Endodermal cell (in vitro differentiated cells): ENCODE measurements around the gene SPATA31E1. TPM values are rescaled to one million over a fixed set of nuclear protein-coding genes. Genes with fewer than 3 reads are reported as not detected.
A peak's percentile ranks its signal among the peaks of the same experiment; 100 is the strongest.

ENCODE experiments used
- DNase-seq: peaks from one replicate; pipeline ENCODE4 v3.0.0-alpha.2; 2017
- H3K27ac ChIP-seq: 2 replicates; pipeline ENCODE4 v1.5.1; 2013; ENCODE audit warnings: mild to moderate bottlenecking, low read depth, low read length, moderate library complexity
- H3K27me3 ChIP-seq: 2 replicates; pipeline ENCODE4 v1.6.1; 2013; ENCODE audit warnings: mild to moderate bottlenecking, low read length, moderate library complexity; ENCODE audit not compliant: insufficient read depth, control insufficient read depth, poor library complexity, severe bottlenecking
- H3K36me3 ChIP-seq: 2 replicates; pipeline ENCODE4 v1.7.0; 2013; ENCODE audit warnings: mild to moderate bottlenecking, low read length, moderate library complexity; ENCODE audit not compliant: control insufficient read depth, insufficient read depth
- H3K4me1 ChIP-seq: one replicate; pipeline ENCODE4 v1.7.0; 2013; ENCODE audit warnings: low read length; ENCODE audit not compliant: control insufficient read depth, insufficient read depth
- H3K4me3 ChIP-seq: 2 replicates; pipeline ENCODE4 v1.5.1; 2013; ENCODE audit warnings: mild to moderate bottlenecking, low read length, moderate library complexity
- H3K9ac ChIP-seq: 2 replicates; pipeline ENCODE4 v1.6.1; 2013; ENCODE audit warnings: mild to moderate bottlenecking, low read length, moderate library complexity; ENCODE audit not compliant: poor library complexity, severe bottlenecking; ENCODE audit errors: extremely low read depth
- H3K9me3 ChIP-seq: 2 replicates; pipeline ENCODE4 v1.6.1; 2013; ENCODE audit warnings: mild to moderate bottlenecking, low read length, moderate library complexity; ENCODE audit not compliant: control insufficient read depth
- H3K27ac Mint-ChIP-seq: 2 replicates; pipeline ENCODE4 v1.8.0; 2020; ENCODE audit warnings: mixed read lengths
- H3K27me3 Mint-ChIP-seq: 2 replicates; pipeline ENCODE4 v1.8.0; 2021; ENCODE audit warnings: mild to moderate bottlenecking, mixed read lengths; ENCODE audit not compliant: insufficient read depth
- H3K36me3 Mint-ChIP-seq: 2 replicates; pipeline ENCODE4 v1.8.0; 2020; ENCODE audit warnings: low read depth, mixed read lengths
- H3K4me1 Mint-ChIP-seq: 2 replicates; pipeline ENCODE4 v1.8.0; 2020; ENCODE audit warnings: mixed read lengths
- H3K4me3 Mint-ChIP-seq: 2 replicates; pipeline ENCODE4 v1.8.0; 2020; ENCODE audit warnings: mild to moderate bottlenecking, moderate library complexity, mixed read lengths
- H3K9me3 Mint-ChIP-seq: 2 replicates; pipeline ENCODE4 v1.8.0; 2020; ENCODE audit warnings: mild to moderate bottlenecking, mixed read lengths
- WGBS, 2 experiments: methylation state at CpG; one replicate each; pipeline versions ENCODE4 v1.1.5 to v1.1.7; 2013; ENCODE audit warnings: missing lambda C conversion rate in 2 of 2, mixed read lengths in 1 of 2; ENCODE audit not compliant: insufficient coverage in 1 of 2, insufficient read length in 1 of 2; 5-methylcytosine and 5-hydroxymethylcytosine counted together
- total RNA-seq, 2 donors: library from RNA; stranded (reverse); fragmentation: NEBNext Ultra II Directional in 1 of 2; extraction: Animal tissue kit (Norgen Biotek cat#: 25700) in 1 of 2; gene quantifications; 2 replicates in 1 of 2; 3 replicates in 1 of 2; pipeline ENCODE4 v1.2.1, GENCODE V29; 2021
- TF ChIP-seq, protein P1 (sequence below): fragments of 200-600 bp; sonication (generic); conservative IDR thresholded peaks from 2 replicates; pipeline ENCODE4 v1.5.0; 2021; ENCODE audit warnings: antibody characterized with exemption, mild to moderate bottlenecking

The SPATA31E1 gene
- total RNA-seq, 2 donors from 2014 or later, result not detected

DNA sequence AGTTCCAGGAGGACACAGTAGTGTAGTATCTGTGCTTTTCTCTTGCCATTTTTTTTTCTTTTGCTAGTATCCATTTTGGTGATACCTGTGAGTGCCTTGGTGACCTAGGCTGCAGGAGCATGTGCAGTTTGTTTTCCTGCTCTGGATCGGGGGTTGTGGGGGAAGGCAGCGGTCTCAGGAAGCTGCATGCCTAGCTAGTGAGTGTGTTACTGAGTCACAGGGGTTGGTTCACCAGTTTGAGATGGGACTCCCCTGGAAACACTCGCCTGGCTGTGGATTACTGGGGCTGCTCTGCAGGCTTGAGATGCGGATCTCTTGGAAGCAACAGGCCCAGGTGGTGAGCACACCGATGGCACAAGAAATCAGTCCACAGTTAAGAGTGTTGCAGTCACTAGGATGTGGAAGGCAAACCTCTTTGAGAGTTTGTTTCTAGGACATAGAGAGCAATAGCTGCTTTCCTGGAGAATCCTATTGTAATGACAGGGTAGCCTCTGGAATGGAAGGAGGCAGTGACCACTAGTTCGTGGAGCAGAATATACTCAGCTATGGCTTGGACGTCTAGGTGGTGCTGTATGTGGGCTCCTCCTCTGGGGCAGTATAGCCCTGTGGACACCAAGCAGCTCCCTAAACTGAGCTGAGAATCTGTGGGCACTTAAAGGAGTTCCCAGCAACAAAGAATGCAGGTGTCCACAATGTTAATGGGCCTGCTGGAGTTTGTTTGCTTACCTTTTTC, 20.0 kb upstream of the SPATA31E1 start:
- H3K27ac ChIP-seq, result no peak overlapping the region

GRCh38 chr9:87863882-87864465, 18.7 kb upstream of the SPATA31E1 start:
- no peak overlapping the region for H3K27ac ChIP-seq
- H3K36me3 ChIP-seq, result no peaks in the 10 kb centered on the region
- no peaks in the 10 kb centered on the region for H3K27me3 ChIP-seq
- TF ChIP-seq, protein P1, sequence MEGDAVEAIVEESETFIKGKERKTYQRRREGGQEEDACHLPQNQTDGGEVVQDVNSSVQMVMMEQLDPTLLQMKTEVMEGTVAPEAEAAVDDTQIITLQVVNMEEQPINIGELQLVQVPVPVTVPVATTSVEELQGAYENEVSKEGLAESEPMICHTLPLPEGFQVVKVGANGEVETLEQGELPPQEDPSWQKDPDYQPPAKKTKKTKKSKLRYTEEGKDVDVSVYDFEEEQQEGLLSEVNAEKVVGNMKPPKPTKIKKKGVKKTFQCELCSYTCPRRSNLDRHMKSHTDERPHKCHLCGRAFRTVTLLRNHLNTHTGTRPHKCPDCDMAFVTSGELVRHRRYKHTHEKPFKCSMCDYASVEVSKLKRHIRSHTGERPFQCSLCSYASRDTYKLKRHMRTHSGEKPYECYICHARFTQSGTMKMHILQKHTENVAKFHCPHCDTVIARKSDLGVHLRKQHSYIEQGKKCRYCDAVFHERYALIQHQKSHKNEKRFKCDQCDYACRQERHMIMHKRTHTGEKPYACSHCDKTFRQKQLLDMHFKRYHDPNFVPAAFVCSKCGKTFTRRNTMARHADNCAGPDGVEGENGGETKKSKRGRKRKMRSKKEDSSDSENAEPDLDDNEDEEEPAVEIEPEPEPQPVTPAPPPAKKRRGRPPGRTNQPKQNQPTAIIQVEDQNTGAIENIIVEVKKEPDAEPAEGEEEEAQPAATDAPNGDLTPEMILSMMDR, result no peak
- H3K9me3 Mint-ChIP-seq, result peaks cover 10% of the 10 kb centered on the region
- no peaks in the 10 kb centered on the region for H3K9me3 ChIP-seq
- peak; percentile 15 for DNase-seq
- peaks cover 11% of the 10 kb centered on the region for H3K4me1 Mint-ChIP-seq
- H3K4me3 ChIP-seq, result no peak overlapping the region
- no peaks in the 10 kb centered on the region for H3K27me3 Mint-ChIP-seq
- no peak overlapping the region for H3K9ac ChIP-seq
- 84 to 91% methylated on average over 3 to 6 of the region's 6 CpGs for WGBS, 2 experiments
- no peaks in the 10 kb centered on the region for H3K36me3 Mint-ChIP-seq
- H3K4me1 ChIP-seq, result no peaks in the 10 kb centered on the region
- H3K27ac Mint-ChIP-seq, result no peak overlapping the region
- H3K4me3 Mint-ChIP-seq, result no peak overlapping the region

More for the DNA sequence above, 20.0 kb upstream of the SPATA31E1 start:
- Histone ChIP-seq H3K4me1 (no peaks in the 10 kb centered on the region), H3K9me3 (no peaks in the 10 kb centered on the region), H3K36me3 (no peaks in the 10 kb centered on the region), H3K4me3 (no peak overlapping the region), H3K27me3 (no peaks in the 10 kb centered on the region), H3K9ac (no peak overlapping the region)
- H3K27ac Mint-ChIP-seq, result peak overlapping the region; percentile 41
- TF ChIP-seq, protein P1, result no peak
- H3K27me3 Mint-ChIP-seq, result no peaks in the 10 kb centered on the region
- WGBS, 2 experiments, result 74 to 75% methylated on average over 5 to 7 of the region's 7 CpGs
- H3K9me3 Mint-ChIP-seq, result peaks cover 21% of the 10 kb centered on the region
- H3K4me1 Mint-ChIP-seq, result peaks cover 11% of the 10 kb centered on the region
- DNase-seq, result peak; percentile 57
- no peak overlapping the region for H3K4me3 Mint-ChIP-seq
- no peaks in the 10 kb centered on the region for H3K36me3 Mint-ChIP-seq

- H3K9me3 ChIP-seq, result no peaks in the 10 kb centered on the region
- Mint-ChIP-seq H3K27me3 (no peaks in the 10 kb centered on the region), H3K27ac (no peak overlapping the region), H3K36me3 (no peaks in the 10 kb centered on the region), H3K4me1 (peaks cover 11% of the 10 kb centered on the region), H3K4me3 (no peak overlapping the region), H3K9me3 (peaks cover 4% of the 10 kb centered on the region)
- TF ChIP-seq, protein P1, result no peak
- 90% methylated on average over 3 of the region's 3 CpGs; no CpG with 5 or more reads in 1 of the 2 experiments for WGBS, 2 experiments
- H3K4me3 ChIP-seq, result no peak overlapping the region
- H3K4me1 ChIP-seq, result no peaks in the 10 kb centered on the region
- DNase-seq, result no peak
- H3K36me3 ChIP-seq, result no peaks in the 10 kb centered on the region
- H3K9ac ChIP-seq, result no peak overlapping the region
- H3K27ac ChIP-seq, result no peak overlapping the region
- H3K27me3 ChIP-seq, result no peaks in the 10 kb centered on the region
Measured at GRCh38 chr9:87864915-87865314, 17.8 kb upstream of the SPATA31E1 start.
